H1 (cell line): ENCODE results near the gene GDI2. TPM values are rescaled to one million over a fixed set of nuclear protein-coding genes. Genes with fewer than 3 reads are reported as not detected.
A peak's percentile ranks its signal among the peaks of the same experiment; 100 is the strongest.

Experiments
- ASH2L ChIP-seq: fragments of 200-600, 300-600 bp; sonication (generic); IDR thresholded peaks from one replicate; pipeline ENCODE4 v1.7.1; 2017; ENCODE audit warnings: low read length
- BACH1 ChIP-seq: IDR thresholded peaks from 2 replicates; pipeline ENCODE4 v1.6.1; 2012; ENCODE audit warnings: low read length, improper control_type of control experiment
- CHD1 ChIP-seq: IDR thresholded peaks from 2 replicates; pipeline ENCODE4 v1.6.1; 2012; ENCODE audit warnings: low read depth, low read length, improper control_type of control experiment
- CHD2 ChIP-seq: IDR thresholded peaks from 2 replicates; pipeline ENCODE4 v1.6.1; 2012; ENCODE audit warnings: low read length, improper control_type of control experiment
- CREB1 ChIP-seq: IDR thresholded peaks from 2 replicates; pipeline ENCODE4 v1.6.1; 2012; ENCODE audit warnings: inconsistent platforms
- FOSL1 ChIP-seq: IDR thresholded peaks from 2 replicates; pipeline ENCODE4 v1.6.1; 2011; ENCODE audit warnings: mild to moderate bottlenecking, low read depth, low read length, moderate library complexity; ENCODE audit not compliant: insufficient read depth
- KDM4A ChIP-seq: IDR thresholded peaks from one replicate; pipeline ENCODE4 v1.7.1; 2012; ENCODE audit warnings: low read depth, mild to moderate bottlenecking, moderate library complexity, low read length, inconsistent platforms; ENCODE audit not compliant: severe bottlenecking
- MAFK ChIP-seq: IDR thresholded peaks from 2 replicates; pipeline ENCODE4 v1.6.1; 2012; ENCODE audit warnings: low read depth, mild to moderate bottlenecking, improper control_type of control experiment, low read length
- NANOG ChIP-seq: IDR thresholded peaks from 2 replicates; pipeline ENCODE4 v1.6.1; 2011; ENCODE audit warnings: low read length, low read depth, mild to moderate bottlenecking, inconsistent platforms; ENCODE audit not compliant: insufficient read depth, poor library complexity, severe bottlenecking
- NRF1 ChIP-seq: IDR thresholded peaks from 2 replicates; pipeline ENCODE4 v1.6.1; 2011; ENCODE audit warnings: mild to moderate bottlenecking, low read depth, low read length, improper control_type of control experiment
- PHF8 ChIP-seq: fragments of 200-600 bp; sonication (generic); conservative IDR thresholded peaks from 2 replicates; pipeline ENCODE4 v1.7.1; 2012; ENCODE audit warnings: low read depth, mild to moderate bottlenecking, inconsistent platforms, low read length, moderate library complexity
- POLR2AphosphoS5 ChIP-seq: IDR thresholded peaks from 2 replicates; pipeline ENCODE4 v1.6.1; 2011; ENCODE audit warnings: low read depth, low read length
- POU5F1 ChIP-seq: IDR thresholded peaks from 2 replicates; pipeline ENCODE4 v1.6.1; 2011; ENCODE audit warnings: low read depth, mild to moderate bottlenecking, low read length, moderate library complexity
- RNF2 ChIP-seq: fragments of 200-900, 300-1000 bp; sonication (generic); IDR thresholded peaks from 2 replicates; pipeline ENCODE4 v1.7.1; 2016; ENCODE audit warnings: borderline replicate concordance, low read depth, mild to moderate bottlenecking, antibody characterized with exemption, low read length; ENCODE audit not compliant: poor library complexity, severe bottlenecking; ENCODE audit errors: missing control alignments
- RXRA ChIP-seq: IDR thresholded peaks from 2 replicates; pipeline ENCODE4 v1.6.1; 2011; ENCODE audit warnings: low read depth, mild to moderate bottlenecking, low read length, moderate library complexity; ENCODE audit not compliant: insufficient read depth
- SAP30 ChIP-seq: fragments of 300-600 bp; sonication (generic); IDR thresholded peaks from 2 replicates; pipeline ENCODE4 v1.7.1; 2012; ENCODE audit warnings: low read length, moderate library complexity, mild to moderate bottlenecking, inconsistent platforms; ENCODE audit not compliant: insufficient read depth, insufficient replicate concordance
- SIN3A ChIP-seq, 2 experiments: IDR thresholded peaks in 1 of 2; conservative IDR thresholded peaks in 1 of 2; 2 replicates each; pipeline ENCODE4 v1.6.1; 2011 to 2012; ENCODE audit warnings: low read length in 2 of 2, improper control_type of control experiment in 1 of 2, low read depth in 1 of 2, mild to moderate bottlenecking in 1 of 2
- SIX5 ChIP-seq: IDR thresholded peaks from 2 replicates; pipeline ENCODE4 v1.6.1; 2011; ENCODE audit warnings: mild to moderate bottlenecking, low read depth, low read length
- SP1 ChIP-seq: IDR thresholded peaks from 2 replicates; pipeline ENCODE4 v1.6.1; 2011; ENCODE audit warnings: low read depth, low read length
- SUZ12 ChIP-seq: fragments of 200-600 bp; sonication (generic); IDR thresholded peaks from 2 replicates; pipeline ENCODE4 v1.6.1; 2012; ENCODE audit warnings: mild to moderate bottlenecking, inconsistent platforms, low read length, moderate library complexity, mixed read lengths
- TCF12 ChIP-seq: IDR thresholded peaks from 2 replicates; pipeline ENCODE4 v1.6.1; 2011; ENCODE audit warnings: low read depth, mild to moderate bottlenecking, low read length
- TEAD4 ChIP-seq: IDR thresholded peaks from 2 replicates; pipeline ENCODE4 v1.6.1; 2012; ENCODE audit warnings: low read depth, low read length, inconsistent platforms, mixed read lengths
- polyA plus RNA-seq, 7 experiments: library from polyadenylated mRNA; depleted of rRNA in 3 of 7; stranded (reverse) in 5 of 7; unstranded in 2 of 7; fragments of >200 nt in 5 of 7; fragments of 200-250 nt in 2 of 7; gene quantifications; 1 replicate in 5 of 7; 2 replicates in 1 of 7; 4 replicates in 1 of 7; pipeline versions ENCODE4 v1.2.1 to v1.2.3, GENCODE V29; 2011 to 2013; ENCODE audit warnings: missing spikeins in 2 of 7, mixed read lengths in 2 of 7
- total RNA-seq: library from RNA; stranded (reverse); fragmentation: NEBNext Ultra II Directional; extraction: Animal tissue kit (Norgen Biotek cat#: 25700); gene quantifications from 2 replicates; pipeline ENCODE4 v1.2.1, GENCODE V29; 2021

The GDI2 gene
- total and polyA plus RNA-seq, 2 of the 8 experiments (the other 6 are each of a cell fraction or from before 2014, with no cell fraction given): 168 to 385 TPM

GRCh38 chr10:5812283-5813090 is 747 bp downstream of the GDI2 start (continued):
- no peak for TF ChIP-seq RXRA
- TF ChIP-seq NANOG: no peak
- peak; percentile 70 for TF ChIP-seq SAP30
- TF ChIP-seq RNF2: no peak
- no peak for TF ChIP-seq BACH1
- TF ChIP-seq POLR2AphosphoS5: peak; percentile 34; the same call in 1 of the 2 replicates
- no peak for TF ChIP-seq SP1
- TF ChIP-seq FOSL1: no peak
- no peak for TF ChIP-seq MAFK
- no peak for TF ChIP-seq TCF12
- TF ChIP-seq TEAD4: no peak
- TF ChIP-seq POU5F1: no peak
- no peak for TF ChIP-seq PHF8
- no peak for TF ChIP-seq SUZ12
- no peak; a peak in 2 of 4 replicates for TF ChIP-seq SIN3A (conservative IDR thresholded peaks at IDR 0.05 in 1 of 2, IDR thresholded peaks at IDR 0.05 in 1 of 2; ENCODE audit: low read depth in 1 of 2, low read length in 2 of 2)
- TF ChIP-seq NRF1: no peak
- TF ChIP-seq CHD1: peak; percentile 36; the same call in 1 of the 2 replicates
- TF ChIP-seq SIX5: no peak
- peak; percentile 10 for TF ChIP-seq KDM4A
- TF ChIP-seq CHD2: no peak
- peak; percentile 42 for TF ChIP-seq ASH2L
- no peak for TF ChIP-seq CREB1
